Islet of Langerhans (tissue), 1 donor: Measurements from ENCODE around the gene FDXR.

ENCODE experiments used
- FAIRE-seq: peaks from one replicate; lab custom pipeline; 2011; peaks lifted over from hg19 to GRCh38; lab: Jason Lieb, UNC

FDXR gene

GRCh38 chr17:74857191-74857590 lies 15.6 kb downstream of the FDXR start:
- no peak for FAIRE-seq

GRCh38 chr17:74856112-74856511 lies 16.7 kb downstream of the FDXR start:
- no peak for FAIRE-seq

GRCh38 chr17:74855323-74855722 lies 17.5 kb downstream of the FDXR start:
- no peak for FAIRE-seq

GRCh38 chr17:74854792-74855191 lies 18.0 kb downstream of the FDXR start:
- FAIRE-seq = no peak

DNA sequence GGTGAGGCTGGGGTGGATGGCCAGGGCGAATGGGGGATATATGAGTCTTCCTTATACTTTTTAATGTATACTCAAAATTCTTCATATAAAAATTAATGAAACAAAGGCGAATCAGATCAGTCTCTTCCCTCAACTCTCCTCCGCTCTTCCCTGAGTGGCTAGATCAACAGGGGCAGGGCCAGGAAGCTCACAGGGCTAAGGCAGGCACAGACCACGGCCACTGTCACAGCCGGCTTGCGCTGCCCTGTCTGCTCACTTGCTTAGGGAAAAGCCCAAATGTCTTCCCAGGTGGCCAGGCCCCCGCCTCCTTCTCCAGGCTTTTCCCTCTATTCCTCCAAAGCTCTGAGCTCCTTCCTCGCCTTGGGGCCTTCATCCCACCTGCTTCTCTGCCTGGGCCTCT lies 19.1 kb downstream of the FDXR start:
- no peak for FAIRE-seq

- no peak for FAIRE-seq
Observed at GRCh38 chr17:74853048-74853397, 19.8 kb downstream of the FDXR start.

- no peak for FAIRE-seq
Observed at GRCh38 chr17:74852237-74853047, 20.4 kb downstream of the FDXR start.

DNA sequence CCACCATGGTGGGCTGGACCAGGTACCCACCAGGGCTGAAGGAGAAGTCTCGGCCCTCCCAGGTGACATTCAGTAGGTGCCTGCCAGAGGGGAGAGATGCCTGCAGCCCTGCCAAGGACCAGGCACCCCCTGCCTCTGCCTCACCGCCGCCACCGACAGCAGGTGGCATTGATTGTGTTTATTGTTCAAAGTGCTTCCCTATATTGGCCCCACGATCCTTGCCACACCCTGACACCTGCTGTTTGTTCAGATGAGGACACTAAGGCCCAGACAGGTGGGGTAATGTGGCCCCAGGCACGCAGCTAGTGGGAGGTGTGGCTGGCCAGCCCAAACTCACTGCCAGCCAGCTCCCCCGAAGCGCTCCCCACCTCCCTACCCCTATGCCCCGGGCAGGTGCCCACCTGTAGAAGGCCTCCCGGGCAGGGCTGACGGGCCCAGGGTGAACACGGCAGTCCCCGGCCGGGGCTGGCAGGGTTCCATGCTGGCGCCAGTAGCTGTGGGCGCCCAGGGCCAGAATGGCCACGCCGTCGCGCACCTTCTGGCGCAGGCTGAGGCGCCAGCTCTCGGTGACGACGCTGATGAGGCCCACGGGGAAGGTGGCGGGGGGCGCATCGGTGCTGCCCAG lies 21.1 kb downstream of the FDXR start:
- FAIRE-seq = no peak

DNA sequence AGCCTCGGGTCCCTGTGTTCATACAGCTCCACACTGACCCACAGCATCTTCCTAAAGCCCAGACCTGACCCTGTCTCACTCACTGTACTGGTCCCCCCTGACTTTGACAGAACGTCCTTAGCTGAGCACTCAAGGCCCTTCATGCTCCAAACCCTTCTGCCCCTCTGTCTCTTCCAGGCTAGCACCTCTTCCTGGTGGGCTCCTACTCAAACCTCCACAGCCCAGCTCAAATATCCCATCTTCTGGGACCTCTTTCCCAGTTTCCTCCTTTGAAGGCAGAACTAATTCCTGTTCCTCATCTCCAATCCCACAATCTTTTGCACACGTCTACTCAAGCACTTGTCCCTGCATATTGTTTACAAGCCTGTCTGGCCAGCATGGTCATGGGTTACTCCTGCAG lies 21.9 kb downstream of the FDXR start:
- no peak for FAIRE-seq

DNA sequence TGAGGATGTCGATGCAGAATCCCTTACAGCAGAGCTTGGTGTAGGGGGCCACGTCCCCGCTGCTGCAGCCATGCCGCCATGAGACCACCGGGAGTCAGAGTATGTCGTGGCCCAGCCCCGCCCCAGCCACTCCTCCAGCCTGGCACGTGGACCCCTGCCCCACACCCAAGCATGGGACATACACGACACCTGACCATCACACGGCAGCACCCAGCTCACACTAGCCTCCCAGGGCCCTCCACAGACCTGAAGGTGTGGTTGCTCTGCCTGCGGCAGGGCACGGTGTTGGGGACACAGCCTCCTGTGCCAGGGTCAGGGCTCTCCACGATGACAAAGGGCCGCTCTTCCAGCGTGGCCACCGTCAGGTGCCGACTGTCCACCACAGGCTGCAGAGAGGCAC lies 22.5 kb downstream of the FDXR start:
- FAIRE-seq = no peak

DNA sequence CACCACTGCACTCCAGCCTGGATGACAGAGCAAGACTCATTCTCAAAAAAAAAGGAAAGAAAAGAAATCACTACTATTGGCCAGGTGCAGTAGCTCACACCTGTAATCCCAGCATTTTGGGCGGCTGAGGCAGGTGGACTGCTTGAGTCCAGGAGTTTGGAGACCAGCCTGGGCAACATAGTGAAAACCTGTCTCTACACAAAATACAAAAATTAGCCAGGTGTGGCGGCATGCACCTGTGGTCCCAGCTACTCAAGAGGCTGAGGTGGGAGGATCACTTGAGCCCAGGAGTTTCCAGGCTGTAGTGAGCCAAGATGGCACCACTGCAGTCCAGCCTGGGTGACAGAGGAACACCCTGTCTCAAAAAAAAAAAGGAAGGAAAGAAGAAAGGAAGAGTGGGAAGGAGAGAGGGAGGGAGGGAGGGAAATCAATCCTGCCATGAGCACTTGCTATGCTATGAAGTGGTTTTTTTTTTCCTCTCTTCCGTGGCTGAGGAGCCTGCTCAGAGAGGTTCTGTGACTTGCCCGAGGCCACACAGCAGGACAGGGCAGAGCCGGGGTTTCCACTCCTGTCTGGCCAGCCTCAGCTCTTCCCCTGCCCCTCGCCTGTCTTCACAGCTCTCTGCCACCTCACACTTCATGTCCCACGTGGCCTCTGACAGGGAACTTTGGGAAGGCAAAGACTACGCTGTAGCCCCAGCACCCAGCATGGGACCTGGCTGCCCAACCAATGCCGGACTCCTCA lies 24.0 kb downstream of the FDXR start:
- FAIRE-seq = no peak

- FAIRE-seq = no peak
Observed at GRCh38 chr17:74846621-74847020, 26.2 kb downstream of the FDXR start.

GRCh38 chr17:74843352-74843627 lies 29.5 kb downstream of the FDXR start:
- no peak for FAIRE-seq

GRCh38 chr17:74842599-74843351 lies 30.0 kb downstream of the FDXR start:
- FAIRE-seq = no peak

DNA sequence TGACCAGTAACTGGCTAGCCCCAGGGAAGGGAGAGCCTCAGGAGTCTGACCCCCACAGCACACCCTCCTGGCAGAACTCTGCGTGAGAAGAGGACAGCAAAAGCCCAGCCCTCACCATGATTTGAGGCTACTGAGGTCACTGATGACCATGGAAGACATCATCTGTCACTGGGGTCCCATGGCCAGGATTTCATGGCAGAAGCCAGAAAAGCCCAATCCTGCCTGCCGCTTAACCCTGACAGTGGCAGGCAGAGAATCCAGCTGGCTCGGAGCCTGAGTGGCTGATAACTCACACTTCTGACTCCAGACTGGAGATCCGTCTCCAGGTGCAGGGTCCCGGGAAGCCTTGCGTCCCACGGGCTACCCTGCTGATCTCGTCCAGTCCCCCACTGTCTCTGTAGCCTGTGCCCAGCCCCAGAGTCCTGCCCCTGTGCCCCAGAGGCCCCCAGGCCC lies 30.6 kb downstream of the FDXR start:
- FAIRE-seq = no peak

DNA sequence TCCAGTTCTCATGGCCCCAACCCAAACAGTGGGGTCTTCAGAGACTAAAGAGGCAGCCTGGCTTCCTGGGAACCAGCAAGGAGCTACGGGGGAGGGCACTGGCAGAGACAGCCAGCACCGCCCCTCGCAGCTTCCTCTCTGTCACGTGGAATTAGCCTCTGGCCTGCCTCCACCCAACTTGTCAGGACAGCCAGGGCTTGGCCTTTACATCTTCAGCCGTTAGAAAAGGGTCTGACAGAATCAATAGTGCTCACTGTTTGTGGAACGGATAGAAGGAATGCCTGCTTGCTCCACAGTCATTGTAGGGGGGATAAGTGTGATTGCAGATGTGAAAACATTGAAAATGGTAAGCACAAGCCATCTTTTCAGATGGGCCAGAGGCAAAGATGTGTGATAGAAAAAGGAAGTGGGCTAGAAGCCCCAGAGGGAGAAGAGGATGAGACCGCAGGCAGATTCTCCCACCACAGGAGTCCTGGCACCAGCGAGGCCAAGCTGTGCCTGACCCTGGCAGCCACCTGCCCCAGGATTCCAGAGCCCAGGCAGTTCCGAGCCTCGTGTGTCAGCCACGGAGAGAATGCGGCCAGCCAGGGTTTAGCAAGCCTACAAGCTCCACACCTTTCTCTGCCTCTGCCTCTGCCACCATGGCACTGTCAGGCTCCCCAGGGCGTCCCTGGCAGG lies 31.7 kb downstream of the FDXR start:
- no peak for FAIRE-seq

- FAIRE-seq = no peak
Observed at GRCh38 chr17:74839990-74840852, 32.6 kb downstream of the FDXR start.

- no peak for FAIRE-seq
Observed at GRCh38 chr17:74838274-74838673, 34.5 kb downstream of the FDXR start.

DNA sequence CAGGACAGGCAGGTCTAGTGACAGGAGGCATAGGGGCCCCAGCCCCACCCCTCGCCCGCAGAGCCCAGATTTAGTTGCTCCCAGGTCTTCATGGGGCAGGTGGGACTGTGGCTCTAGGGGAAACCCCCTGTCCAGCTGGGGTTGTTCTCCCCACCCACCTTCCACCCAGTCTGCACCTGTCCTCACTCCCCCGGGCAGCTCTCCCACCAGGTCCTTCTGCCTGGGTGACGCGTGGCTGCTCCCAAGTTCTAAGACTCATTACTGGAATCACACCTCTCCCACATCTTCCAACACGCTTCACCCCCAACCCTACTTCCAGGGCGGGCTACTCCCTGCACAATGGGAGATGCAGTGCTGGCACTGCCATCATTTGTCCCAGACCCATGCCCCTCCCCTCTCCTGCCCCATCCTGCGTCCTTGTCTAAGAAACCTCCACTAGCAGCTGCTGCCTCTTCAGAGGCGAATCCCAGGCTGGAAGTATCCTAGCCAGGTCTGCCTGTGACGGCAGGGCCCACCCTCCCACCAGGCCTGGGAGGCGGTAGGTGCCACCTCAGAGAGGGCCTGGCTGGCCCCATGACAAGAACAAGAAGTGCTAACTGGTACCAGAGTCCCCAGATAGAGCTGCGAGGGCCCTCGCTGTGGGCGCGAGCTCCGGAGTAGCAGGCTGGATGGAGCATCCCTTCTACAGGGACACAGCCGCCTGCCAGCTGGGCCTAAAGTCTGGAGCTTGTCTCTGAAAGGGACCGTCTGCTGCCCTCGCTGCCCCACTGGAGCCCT lies 35.9 kb downstream of the FDXR start:
- FAIRE-seq = no peak

DNA sequence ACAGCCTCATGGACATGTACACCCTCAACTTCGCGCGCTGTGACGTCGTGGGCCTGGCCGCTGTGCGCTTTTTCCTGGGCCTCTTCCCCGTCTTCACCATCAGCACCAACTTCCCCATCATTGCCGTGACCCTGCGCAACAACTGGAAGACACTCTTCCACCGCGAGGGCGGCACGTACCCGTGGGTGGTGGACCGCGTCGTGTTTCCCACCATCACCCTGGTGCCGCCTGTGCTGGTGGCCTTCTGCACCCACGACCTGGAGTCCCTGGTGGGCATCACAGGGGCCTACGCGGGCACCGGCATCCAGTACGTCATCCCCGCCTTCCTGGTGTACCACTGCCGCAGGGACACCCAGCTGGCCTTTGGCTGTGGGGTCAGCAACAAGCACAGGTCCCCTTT lies 36.6 kb downstream of the FDXR start:
- no peak for FAIRE-seq
